Measurements from ENCODE around the gene SYNE3. TPM values are rescaled to one million over a fixed set of nuclear protein-coding genes. Genes with fewer than 3 reads are reported as not detected.

The SYNE3 gene
- total RNA-seq, 1 donor from 2014 or later = 2.5 TPM

DNA sequence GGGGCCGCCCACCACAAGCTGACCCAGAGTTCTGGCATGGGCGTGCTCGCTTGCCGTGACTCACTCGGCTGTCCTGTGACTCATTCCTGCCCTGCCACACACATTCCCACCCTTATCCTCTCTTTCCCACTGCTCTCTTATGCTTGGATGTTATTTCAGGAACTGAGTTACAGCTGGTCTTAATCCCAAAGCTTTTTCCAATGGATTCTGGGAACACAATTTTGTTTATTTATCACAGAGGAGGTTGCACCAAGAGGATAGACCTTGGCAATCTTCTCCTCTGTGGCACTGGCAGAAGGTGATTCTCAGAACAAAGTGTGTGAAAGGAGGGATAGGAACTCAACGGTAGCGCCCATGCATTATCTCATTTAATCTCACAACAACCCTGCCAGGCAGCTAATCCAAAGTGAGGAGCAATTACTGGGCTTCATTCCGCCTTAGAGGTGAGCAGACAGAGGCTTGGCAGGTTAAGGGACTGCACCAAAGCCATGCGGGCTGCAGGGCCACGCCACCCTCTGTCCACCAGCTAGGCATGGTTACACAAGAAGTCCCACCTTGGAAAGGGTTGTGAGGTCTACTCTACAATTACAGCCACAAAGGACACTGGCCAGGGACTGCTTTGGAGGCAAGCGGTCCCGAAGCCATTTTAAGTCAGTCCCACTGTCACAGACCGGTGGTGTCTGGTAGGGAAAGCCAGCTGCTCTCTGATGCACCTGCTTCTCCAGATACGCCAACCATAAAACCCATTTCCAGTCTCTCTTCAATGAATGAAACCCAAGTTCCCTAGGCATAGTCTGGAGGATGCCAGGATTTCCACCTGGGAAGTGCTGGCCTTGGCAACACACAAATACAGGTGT lies 32.9 kb downstream of the SYNE3 start:
- Mint-ChIP-seq H3K4me1 (ENCODE audit: low read depth, unreplicated experiment) (peaks cover 31% of the 10 kb centered on the region), H3K9me3 (ENCODE audit: unreplicated experiment) (no peaks in the 10 kb centered on the region), H3K4me3 (ENCODE audit: unreplicated experiment) (no peak overlapping the region), H3K27me3 (ENCODE audit: low read depth, unreplicated experiment) (peaks cover 23% of the 10 kb centered on the region), H3K27ac (ENCODE audit: unreplicated experiment) (no peak overlapping the region), H3K36me3 (ENCODE audit: low read depth, unreplicated experiment) (no peaks in the 10 kb centered on the region)
- Histone ChIP-seq H3K4me3 (ENCODE audit: insufficient read depth, low read depth, low read length) (no peak overlapping the region), H3K9me3 (ENCODE audit: insufficient read depth, low read depth, low read length) (no peaks in the 10 kb centered on the region), H3K4me2 (ENCODE audit: low read length) (peak overlapping the region; percentile 75), H4K20me1 (ENCODE audit: insufficient read depth, low read length) (no peaks in the 10 kb centered on the region), H3K9ac (ENCODE audit: low read length) (peak overlapping the region; percentile 35), H3K27me3 (ENCODE audit: insufficient read depth, low read length) (no peaks in the 10 kb centered on the region), H3K36me3 (ENCODE audit: insufficient read depth, low read length) (no peaks in the 10 kb centered on the region), H2AFZ (ENCODE audit: low read depth, low read length) (no peak overlapping the region), H3K79me2 (ENCODE audit: insufficient read depth, low read length) (no peaks in the 10 kb centered on the region), H3K27ac (ENCODE audit: low read depth, low read length) (peak overlapping the region; percentile 71), H3K4me1 (ENCODE audit: insufficient read depth, low read length) (peaks cover 28% of the 10 kb centered on the region)
- peak; percentile 93 for DNase-seq (ENCODE audit: low read depth)
- TF ChIP-seq, protein P1, sequence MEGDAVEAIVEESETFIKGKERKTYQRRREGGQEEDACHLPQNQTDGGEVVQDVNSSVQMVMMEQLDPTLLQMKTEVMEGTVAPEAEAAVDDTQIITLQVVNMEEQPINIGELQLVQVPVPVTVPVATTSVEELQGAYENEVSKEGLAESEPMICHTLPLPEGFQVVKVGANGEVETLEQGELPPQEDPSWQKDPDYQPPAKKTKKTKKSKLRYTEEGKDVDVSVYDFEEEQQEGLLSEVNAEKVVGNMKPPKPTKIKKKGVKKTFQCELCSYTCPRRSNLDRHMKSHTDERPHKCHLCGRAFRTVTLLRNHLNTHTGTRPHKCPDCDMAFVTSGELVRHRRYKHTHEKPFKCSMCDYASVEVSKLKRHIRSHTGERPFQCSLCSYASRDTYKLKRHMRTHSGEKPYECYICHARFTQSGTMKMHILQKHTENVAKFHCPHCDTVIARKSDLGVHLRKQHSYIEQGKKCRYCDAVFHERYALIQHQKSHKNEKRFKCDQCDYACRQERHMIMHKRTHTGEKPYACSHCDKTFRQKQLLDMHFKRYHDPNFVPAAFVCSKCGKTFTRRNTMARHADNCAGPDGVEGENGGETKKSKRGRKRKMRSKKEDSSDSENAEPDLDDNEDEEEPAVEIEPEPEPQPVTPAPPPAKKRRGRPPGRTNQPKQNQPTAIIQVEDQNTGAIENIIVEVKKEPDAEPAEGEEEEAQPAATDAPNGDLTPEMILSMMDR (IDR thresholded peaks at IDR 0.05; ENCODE audit: insufficient read depth, low read depth, low read length) = no peak
- peak; percentile 90 for FAIRE-seq

DNA sequence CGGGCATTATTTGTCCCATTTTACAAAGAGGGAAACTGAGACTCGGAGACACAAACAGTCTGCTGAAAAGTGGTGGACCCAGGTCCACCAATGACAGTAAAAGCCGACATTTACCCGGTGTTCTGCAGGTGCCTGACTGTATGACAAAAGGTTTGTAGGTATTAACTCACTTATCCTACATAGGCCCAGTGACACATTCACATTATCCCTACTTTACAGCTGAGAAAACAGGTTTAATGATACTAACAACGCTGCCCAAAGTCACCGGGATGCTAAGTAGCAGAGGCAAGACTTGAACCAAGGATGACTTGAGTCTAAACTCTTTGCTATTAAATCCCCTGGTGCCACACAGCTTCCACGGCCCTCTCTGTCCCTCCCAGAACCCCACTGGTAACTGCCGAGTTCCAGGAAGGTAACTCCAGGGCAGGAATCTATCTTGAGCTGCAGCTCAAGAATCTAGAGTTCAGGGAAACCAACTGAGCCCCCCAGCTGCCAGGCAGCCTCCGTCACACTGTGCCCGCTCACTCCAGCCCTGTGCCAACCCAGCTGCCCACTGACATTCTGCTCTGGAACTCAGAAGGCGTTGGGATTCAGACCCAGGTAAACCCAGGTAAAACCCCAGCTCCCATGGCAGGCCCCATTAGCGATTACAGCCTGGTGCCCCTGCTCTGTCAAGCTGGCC lies 33.7 kb downstream of the SYNE3 start:
- Mint-ChIP-seq H3K27me3 (ENCODE audit: low read depth, unreplicated experiment) (peaks cover 26% of the 10 kb centered on the region), H3K27ac (ENCODE audit: unreplicated experiment) (no peak overlapping the region), H3K4me1 (ENCODE audit: low read depth, unreplicated experiment) (peaks cover 31% of the 10 kb centered on the region), H3K9me3 (ENCODE audit: unreplicated experiment) (no peaks in the 10 kb centered on the region), H3K4me3 (ENCODE audit: unreplicated experiment) (no peak overlapping the region), H3K36me3 (ENCODE audit: low read depth, unreplicated experiment) (no peaks in the 10 kb centered on the region)
- H3K27ac ChIP-seq (ENCODE audit: low read depth, low read length) = peak overlapping the region; percentile 48
- H4K20me1 ChIP-seq (ENCODE audit: insufficient read depth, low read length) = no peaks in the 10 kb centered on the region
- H2AFZ ChIP-seq (ENCODE audit: low read depth, low read length) = no peak overlapping the region
- H3K4me1 ChIP-seq (ENCODE audit: insufficient read depth, low read length) = peaks cover 28% of the 10 kb centered on the region
- peak overlapping the region; percentile 75 for H3K4me2 ChIP-seq (ENCODE audit: low read length)
- H3K36me3 ChIP-seq (ENCODE audit: insufficient read depth, low read length) = no peaks in the 10 kb centered on the region
- no peaks in the 10 kb centered on the region for H3K9me3 ChIP-seq (ENCODE audit: insufficient read depth, low read depth, low read length)
- peak overlapping the region; percentile 5 for H3K9ac ChIP-seq (ENCODE audit: low read length)
- no peak for TF ChIP-seq EZH2 (IDR thresholded peaks at IDR 0.05; ENCODE audit: insufficient read depth, low read length)
- TF ChIP-seq, protein P1 (IDR thresholded peaks at IDR 0.05; ENCODE audit: insufficient read depth, low read depth, low read length) = no peak
- no peak overlapping the region for H3K4me3 ChIP-seq (ENCODE audit: insufficient read depth, low read depth, low read length)
- no peaks in the 10 kb centered on the region for H3K79me2 ChIP-seq (ENCODE audit: insufficient read depth, low read length)
- H3K27me3 ChIP-seq (ENCODE audit: insufficient read depth, low read length) = no peaks in the 10 kb centered on the region
- DNase-seq (ENCODE audit: low read depth) (no peak), FAIRE-seq (no peak)

Measured in astrocyte (in vitro differentiated cells and primary cell).